Measurements from ENCODE around the gene AFF3. TPM values are rescaled to one million over a fixed set of nuclear protein-coding genes. Genes with fewer than 3 reads are reported as not detected.
A peak's percentile ranks its signal among the peaks of the same experiment; 100 is the strongest.

Gene AFF3
- total and polyA plus RNA-seq, 2 of the 13 experiments (the other 11 are each of a cell fraction or from before 2014, with no cell fraction given) = not detected

- FAIRE-seq = no peak
- no TSS peak for BruUV-seq (replicated peaks)
- Histone ChIP-seq H2AFZ (ENCODE audit: low read length) (no peak overlapping the region), H3K27ac (ENCODE audit: extremely low read length, insufficient read depth, low read length) (no peak overlapping the region), H3K4me1 (ENCODE audit: insufficient read depth, low read length) (no peaks in the 10 kb centered on the region), H3K79me2 (ENCODE audit: insufficient read depth, low read length) (no peaks in the 10 kb centered on the region), H3K36me3 (replicated peaks in 1 of 2; ENCODE audit: control insufficient read depth in 1 of 2, insufficient read depth in 2 of 2, low read length in 2 of 2) (no peaks in the 10 kb centered on the region), H3K9ac (ENCODE audit: insufficient read depth, low read depth, low read length) (no peak overlapping the region), H3K9me3 (ENCODE audit: low read length) (no peaks in the 10 kb centered on the region), H3K27me3 (ENCODE audit: control insufficient read depth in 1 of 2, insufficient read depth in 2 of 2, low read length in 2 of 2) (peaks cover 0 to 6% of the 10 kb centered on the region in 2 experiments; a peak in 3 of 5 replicates), H3K4me3 (replicated peaks in 1 of 3; ENCODE audit: insufficient read depth in 1 of 3, low read depth in 2 of 3, low read length in 3 of 3) (no peak overlapping the region), H4K20me1 (ENCODE audit: insufficient read depth, low read length) (no peaks in the 10 kb centered on the region), H3K4me2 (ENCODE audit: low read depth, low read length) (no peak overlapping the region)
- intact Hi-C loops (cut with micrococcal nuclease; ENCODE audit: unreplicated experiment) (no loop called here), in situ Hi-C loops (cut with HindIII; ENCODE audit: extremely low pct_ligation_motif_present, low pct_unique_long_range_greater_than_20kb) (no loop called here)
- no peak for DNase-seq (ENCODE audit: low spot score)
- POLR2A ChIA-PET = no interaction called here
- no peak for ATAC-seq
- 31% methylated on average over 4 of the region's 4 CpGs for WGBS (ENCODE audit: low lambda C conversion rate)
- CTCF ChIA-PET (ENCODE audit: low intra/inter-chr PET ratio, low total read pairs) = no interaction called here
- no peak for TF ChIP-seq ZNF672 (CRISPR knock-in tag; IDR thresholded peaks at IDR 0.05)
- no peak for TF ChIP-seq PTBP1 (IDR thresholded peaks at IDR 0.05; ENCODE audit: low read depth, low read length, poor library complexity, severe bottlenecking)
Observed at GRCh38 chr2:99678625-99679024, 463.8 kb downstream of the AFF3 start.

DNA sequence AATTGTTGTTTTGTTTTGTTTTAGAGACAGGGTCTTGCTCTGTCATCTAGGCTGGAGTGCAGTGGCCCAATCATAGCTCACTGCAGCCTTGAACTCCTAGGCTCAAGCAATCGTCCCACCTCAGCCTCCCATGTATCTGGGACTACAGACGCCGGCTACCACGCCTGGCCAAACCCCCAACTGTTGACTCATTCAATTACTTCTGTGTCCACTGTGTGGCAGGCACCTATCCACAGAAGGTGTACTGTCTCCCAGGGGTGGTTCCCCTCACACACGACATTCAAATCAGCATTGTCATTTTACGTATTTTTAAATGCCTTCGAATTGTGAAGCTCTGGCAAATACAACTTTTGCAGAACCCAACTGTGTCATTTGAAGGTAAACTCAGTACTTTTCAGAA is 464.6 kb downstream of the AFF3 start:
- Histone ChIP-seq H3K79me2 (ENCODE audit: insufficient read depth, low read length) (no peaks in the 10 kb centered on the region), H2AFZ (ENCODE audit: low read length) (no peak overlapping the region), H3K4me3 (replicated peaks in 1 of 3; ENCODE audit: insufficient read depth in 1 of 3, low read depth in 2 of 3, low read length in 3 of 3) (no peak overlapping the region), H3K27me3 (ENCODE audit: control insufficient read depth in 1 of 2, insufficient read depth in 2 of 2, low read length in 2 of 2) (peaks cover 0 to 9% of the 10 kb centered on the region in 2 experiments; a peak in 3 of 5 replicates), H3K4me2 (ENCODE audit: low read depth, low read length) (no peak overlapping the region), H3K36me3 (replicated peaks in 1 of 2; ENCODE audit: control insufficient read depth in 1 of 2, insufficient read depth in 2 of 2, low read length in 2 of 2) (no peaks in the 10 kb centered on the region), H3K27ac (ENCODE audit: extremely low read length, insufficient read depth, low read length) (no peak overlapping the region), H3K4me1 (ENCODE audit: insufficient read depth, low read length) (no peaks in the 10 kb centered on the region), H3K9me3 (ENCODE audit: low read length) (no peaks in the 10 kb centered on the region), H4K20me1 (ENCODE audit: insufficient read depth, low read length) (no peaks in the 10 kb centered on the region), H3K9ac (ENCODE audit: insufficient read depth, low read depth, low read length) (no peak overlapping the region)
- BruUV-seq (replicated peaks) = no TSS peak
- POLR2A ChIA-PET = no interaction called here
- TF ChIP-seq SRSF4 (IDR thresholded peaks at IDR 0.05; ENCODE audit: low read depth, low read length, poor library complexity, severe bottlenecking) (no peak), TIGD3 (CRISPR knock-in tag; IDR thresholded peaks at IDR 0.05; ENCODE audit: borderline replicate concordance) (no peak), ZFP37 (CRISPR knock-in tag; IDR thresholded peaks at IDR 0.05; ENCODE audit: borderline replicate concordance) (no peak)
- no peak for DNase-seq (ENCODE audit: low spot score)
- 0 out of 3 replicates have a peak, but pooled peaks have one; percentile 33 for ATAC-seq
- 49% methylated on average over 7 of the region's 7 CpGs for WGBS (ENCODE audit: low lambda C conversion rate)
- no peak for FAIRE-seq
- CTCF ChIA-PET (ENCODE audit: low intra/inter-chr PET ratio, low total read pairs) = no interaction called here
- in situ Hi-C loops (cut with HindIII; ENCODE audit: extremely low pct_ligation_motif_present, low pct_unique_long_range_greater_than_20kb) = no loop called here
- intact Hi-C loops (cut with micrococcal nuclease; ENCODE audit: unreplicated experiment) = no loop called here

Measured in HepG2 (cell line).